RWPE1 (cell line): ENCODE results near the gene RHBDD1.

ENCODE experiments used
- CTCF ChIA-PET: fragments of 350-600 bp; sonication (Branson Sonifier 250); formaldehyde crosslinking; extraction: SDS; loops from one replicate; lab custom pipeline; 2021; lab: Yijun Ruan, JAX
- POLR2A ChIA-PET: fragments of 400-600 bp; formaldehyde crosslinking; extraction: SDS; loops from one replicate; lab custom pipeline; 2020; ENCODE audit warnings: antibody characterized with exemption; ENCODE audit not compliant: low non-redundant PET; lab: Yijun Ruan, JAX
- DNase-seq: peaks from one replicate; pipeline ENCODE4 v3.0.0; 2012; ENCODE audit warnings: low spot score
- H3K27ac ChIP-seq: fragments of 450-650 bp; 2 replicates; pipeline ENCODE4 v1.5.1; 2017
- CTCF ChIP-seq: fragments of 450-650 bp; conservative IDR thresholded peaks from 2 replicates; pipeline ENCODE4 v1.5.1; 2017; ENCODE audit warnings: low read depth, mild to moderate bottlenecking

Gene RHBDD1

GRCh38 chr2:226892729-226893128 is 56.9 kb downstream of the RHBDD1 start:
- no peak for DNase-seq
- CTCF ChIA-PET: interaction anchor here (1.0 kb wide), 1 partner anchor 8 kb away, joined by 3 read pairs; no protein-coding TSS in a partner anchor
- H3K27ac ChIP-seq: no peak overlapping the region
- no peak for TF ChIP-seq CTCF
- POLR2A ChIA-PET: no interaction called here

- TF ChIP-seq CTCF: no peak
- CTCF ChIA-PET: no interaction called here
- POLR2A ChIA-PET: no interaction called here
- DNase-seq: no peak
- H3K27ac ChIP-seq: no peak overlapping the region
Measured at GRCh38 chr2:226893216-226893615, 57.4 kb downstream of the RHBDD1 start.

- DNase-seq: no peak
- ChIA-PET POLR2A (no interaction called here), CTCF (interaction anchor here (0.6 to 0.7 kb wide), 2 partner anchors 702 to 890 kb away, joined by 4 read pairs; no protein-coding TSS in a partner anchor)
- no peak for TF ChIP-seq CTCF
- H3K27ac ChIP-seq: no peak overlapping the region
Measured at GRCh38 chr2:226894752-226895151, 58.9 kb downstream of the RHBDD1 start.

GRCh38 chr2:226895579-226895978 is 59.7 kb downstream of the RHBDD1 start:
- no peak for TF ChIP-seq CTCF
- no peak overlapping the region for H3K27ac ChIP-seq
- ChIA-PET CTCF (interaction anchor here (0.6 to 0.7 kb wide), 2 partner anchors 19 to 77 kb away, joined by 3 to 5 read pairs; no protein-coding TSS in a partner anchor), POLR2A (no interaction called here)
- no peak for DNase-seq

- DNase-seq: no peak
- ChIA-PET CTCF (no interaction called here), POLR2A (no interaction called here)
- TF ChIP-seq CTCF: no peak
- H3K27ac ChIP-seq: no peak overlapping the region
Measured at GRCh38 chr2:226898121-226898520, 62.3 kb downstream of the RHBDD1 start.

- CTCF ChIA-PET: no interaction called here
- no peak overlapping the region for H3K27ac ChIP-seq
- DNase-seq: no peak
- POLR2A ChIA-PET: no interaction called here
- no peak for TF ChIP-seq CTCF
Measured at GRCh38 chr2:226898897-226899296, 63.0 kb downstream of the RHBDD1 start.
